Activated naive CD4-positive, alpha-beta T cell treated with anti-CD3 and anti-CD28 coated beads, Interleukin-2, amount 50 U/mL, for 24 hours (primary cell): ENCODE results near the gene CACFD1.
A peak's percentile ranks its signal among the peaks of the same experiment; 100 is the strongest.

Experiments used
- H3K27ac Mint-ChIP-seq: one replicate; pipeline ENCODE4 v1.8.0; 2021; ENCODE audit warnings: mild to moderate bottlenecking, mixed read lengths
- H3K27me3 Mint-ChIP-seq: one replicate; pipeline ENCODE4 v1.8.0; 2021; ENCODE audit warnings: mixed read lengths
- H3K36me3 Mint-ChIP-seq: one replicate; pipeline ENCODE4 v1.8.0; 2021; ENCODE audit warnings: mixed read lengths
- H3K4me1 Mint-ChIP-seq: one replicate; pipeline ENCODE4 v1.8.0; 2021; ENCODE audit warnings: mixed read lengths
- H3K4me3 Mint-ChIP-seq: one replicate; pipeline ENCODE4 v1.8.0; 2021; ENCODE audit warnings: mild to moderate bottlenecking, mixed read lengths
- H3K9me3 Mint-ChIP-seq: one replicate; pipeline ENCODE4 v1.8.0; 2021; ENCODE audit warnings: mixed read lengths

CACFD1 gene

DNA sequence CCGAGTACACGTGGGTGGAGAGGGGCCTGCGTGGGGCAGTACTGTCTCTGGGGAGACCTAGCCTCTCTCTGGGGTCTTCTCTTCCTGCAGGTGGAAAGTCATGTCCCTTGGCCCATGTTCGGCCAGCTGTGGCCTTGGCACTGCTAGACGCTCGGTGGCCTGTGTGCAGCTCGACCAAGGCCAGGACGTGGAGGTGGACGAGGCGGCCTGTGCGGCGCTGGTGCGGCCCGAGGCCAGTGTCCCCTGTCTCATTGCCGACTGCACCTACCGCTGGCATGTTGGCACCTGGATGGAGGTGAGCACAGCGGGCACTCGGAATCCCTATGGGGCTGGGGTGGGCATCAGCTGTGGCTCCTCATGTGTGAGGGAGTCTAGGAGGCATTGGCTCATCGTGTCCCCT, 5.5 kb upstream of the CACFD1 start:
- Mint-ChIP-seq H3K27ac (no peak overlapping the region), H3K27me3 (no peaks in the 10 kb centered on the region), H3K36me3 (no peaks in the 10 kb centered on the region), H3K9me3 (no peaks in the 10 kb centered on the region), H3K4me3 (no peak overlapping the region), H3K4me1 (no peaks in the 10 kb centered on the region)

DNA sequence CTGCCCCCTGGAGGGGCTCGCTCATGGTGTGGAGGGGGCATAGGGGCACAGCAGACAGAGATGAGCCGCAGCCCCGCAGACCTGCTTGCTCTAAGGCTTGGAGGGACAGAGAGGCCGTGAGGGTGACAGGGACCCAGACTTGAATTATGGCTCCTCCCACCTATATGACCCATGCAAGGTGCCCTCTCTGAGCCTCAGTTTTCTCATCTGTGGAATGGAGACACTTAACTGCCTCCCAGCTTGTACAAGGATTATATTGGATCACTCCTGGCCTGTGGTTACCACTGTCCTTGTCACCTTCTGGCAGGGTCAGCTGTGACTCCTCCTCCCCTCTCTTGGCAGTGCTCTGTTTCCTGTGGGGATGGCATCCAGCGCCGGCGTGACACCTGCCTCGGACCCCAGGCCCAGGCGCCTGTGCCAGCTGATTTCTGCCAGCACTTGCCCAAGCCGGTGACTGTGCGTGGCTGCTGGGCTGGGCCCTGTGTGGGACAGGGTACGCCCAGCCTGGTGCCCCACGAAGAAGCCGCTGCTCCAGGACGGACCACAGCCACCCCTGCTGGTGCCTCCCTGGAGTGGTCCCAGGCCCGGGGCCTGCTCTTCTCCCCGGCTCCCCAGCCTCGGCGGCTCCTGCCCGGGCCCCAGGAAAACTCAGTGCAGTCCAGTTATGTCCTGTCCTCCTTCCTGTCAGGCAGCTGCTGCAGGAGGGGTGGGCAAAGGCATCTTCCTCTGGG, 4.7 kb upstream of the CACFD1 start:
- no peaks in the 10 kb centered on the region for H3K36me3 Mint-ChIP-seq
- H3K27me3 Mint-ChIP-seq = no peaks in the 10 kb centered on the region
- H3K27ac Mint-ChIP-seq = no peak overlapping the region
- H3K4me3 Mint-ChIP-seq = no peak overlapping the region
- H3K4me1 Mint-ChIP-seq = no peaks in the 10 kb centered on the region
- no peaks in the 10 kb centered on the region for H3K9me3 Mint-ChIP-seq

GRCh38 chr9:133455936-133456335, 3.8 kb upstream of the CACFD1 start:
- Mint-ChIP-seq H3K4me1 (no peaks in the 10 kb centered on the region), H3K27ac (no peak overlapping the region), H3K9me3 (no peaks in the 10 kb centered on the region), H3K27me3 (no peaks in the 10 kb centered on the region), H3K36me3 (no peaks in the 10 kb centered on the region), H3K4me3 (no peak overlapping the region)

DNA sequence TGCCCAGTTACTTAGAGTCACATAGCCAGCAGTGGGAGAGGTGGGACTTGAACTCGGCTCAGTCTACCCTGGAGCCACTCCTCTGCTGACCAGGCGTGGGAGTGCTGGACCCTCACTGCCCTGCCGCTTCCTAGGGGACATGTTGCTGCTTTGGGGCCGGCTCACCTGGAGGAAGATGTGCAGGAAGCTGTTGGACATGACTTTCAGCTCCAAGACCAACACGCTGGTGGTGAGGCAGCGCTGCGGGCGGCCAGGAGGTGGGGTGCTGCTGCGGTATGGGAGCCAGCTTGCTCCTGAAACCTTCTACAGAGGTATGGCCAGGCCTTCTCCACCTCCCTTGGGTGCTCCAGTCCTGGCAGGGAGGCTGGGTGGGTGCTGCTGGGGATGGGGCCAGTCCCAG, 3.4 kb upstream of the CACFD1 start:
- H3K4me3 Mint-ChIP-seq = no peak overlapping the region
- no peak overlapping the region for H3K27ac Mint-ChIP-seq
- no peaks in the 10 kb centered on the region for H3K4me1 Mint-ChIP-seq
- no peaks in the 10 kb centered on the region for H3K27me3 Mint-ChIP-seq
- no peaks in the 10 kb centered on the region for H3K9me3 Mint-ChIP-seq
- H3K36me3 Mint-ChIP-seq = no peaks in the 10 kb centered on the region

DNA sequence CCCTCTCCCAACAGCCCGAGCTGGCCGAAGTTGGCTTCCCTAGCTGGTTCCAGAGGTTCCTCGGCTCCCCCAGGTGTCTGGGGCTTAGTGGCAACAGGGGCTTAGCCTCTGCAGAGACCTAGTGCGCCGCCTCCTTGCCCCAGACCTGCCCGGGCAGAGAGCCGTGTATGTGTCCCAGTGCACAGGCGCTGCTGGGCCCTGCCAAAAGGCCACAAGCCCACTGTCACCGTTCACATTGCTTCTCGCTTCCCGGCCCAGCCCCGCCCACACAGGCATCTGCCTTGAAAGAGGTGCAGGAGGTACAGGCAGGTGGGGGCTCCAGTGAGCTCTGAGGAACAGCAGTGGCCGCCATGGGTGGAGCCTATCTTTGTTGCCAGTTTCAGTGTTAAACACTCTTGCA, 2.5 kb upstream of the CACFD1 start:
- H3K27ac Mint-ChIP-seq = no peak overlapping the region
- no peaks in the 10 kb centered on the region for H3K36me3 Mint-ChIP-seq
- no peaks in the 10 kb centered on the region for H3K27me3 Mint-ChIP-seq
- H3K4me3 Mint-ChIP-seq = no peak overlapping the region
- H3K9me3 Mint-ChIP-seq = no peaks in the 10 kb centered on the region
- H3K4me1 Mint-ChIP-seq = no peaks in the 10 kb centered on the region

GRCh38 chr9:133457748-133458147, 2.0 kb upstream of the CACFD1 start:
- Mint-ChIP-seq H3K9me3 (no peaks in the 10 kb centered on the region), H3K4me3 (no peak overlapping the region), H3K27ac (no peak overlapping the region), H3K27me3 (no peaks in the 10 kb centered on the region), H3K4me1 (no peaks in the 10 kb centered on the region), H3K36me3 (no peaks in the 10 kb centered on the region)

- Mint-ChIP-seq H3K27me3 (no peaks in the 10 kb centered on the region), H3K36me3 (no peaks in the 10 kb centered on the region), H3K4me1 (no peaks in the 10 kb centered on the region), H3K9me3 (no peaks in the 10 kb centered on the region), H3K27ac (no peak overlapping the region), H3K4me3 (peak overlapping the region; percentile 88)
Measured at GRCh38 chr9:133458643-133459312, 1.0 kb upstream of the CACFD1 start.

GRCh38 chr9:133460405-133461175, 812 bp downstream of the CACFD1 start:
- H3K9me3 Mint-ChIP-seq = no peaks in the 10 kb centered on the region
- peak overlapping the region; percentile 71 for H3K4me3 Mint-ChIP-seq
- no peaks in the 10 kb centered on the region for H3K4me1 Mint-ChIP-seq
- H3K27me3 Mint-ChIP-seq = no peaks in the 10 kb centered on the region
- H3K36me3 Mint-ChIP-seq = no peaks in the 10 kb centered on the region
- peak overlapping the region; percentile 72 for H3K27ac Mint-ChIP-seq

- H3K27ac Mint-ChIP-seq = no peak overlapping the region
- no peak overlapping the region for H3K4me3 Mint-ChIP-seq
Measured at GRCh38 chr9:133461975-133462374, 2.2 kb downstream of the CACFD1 start.

DNA sequence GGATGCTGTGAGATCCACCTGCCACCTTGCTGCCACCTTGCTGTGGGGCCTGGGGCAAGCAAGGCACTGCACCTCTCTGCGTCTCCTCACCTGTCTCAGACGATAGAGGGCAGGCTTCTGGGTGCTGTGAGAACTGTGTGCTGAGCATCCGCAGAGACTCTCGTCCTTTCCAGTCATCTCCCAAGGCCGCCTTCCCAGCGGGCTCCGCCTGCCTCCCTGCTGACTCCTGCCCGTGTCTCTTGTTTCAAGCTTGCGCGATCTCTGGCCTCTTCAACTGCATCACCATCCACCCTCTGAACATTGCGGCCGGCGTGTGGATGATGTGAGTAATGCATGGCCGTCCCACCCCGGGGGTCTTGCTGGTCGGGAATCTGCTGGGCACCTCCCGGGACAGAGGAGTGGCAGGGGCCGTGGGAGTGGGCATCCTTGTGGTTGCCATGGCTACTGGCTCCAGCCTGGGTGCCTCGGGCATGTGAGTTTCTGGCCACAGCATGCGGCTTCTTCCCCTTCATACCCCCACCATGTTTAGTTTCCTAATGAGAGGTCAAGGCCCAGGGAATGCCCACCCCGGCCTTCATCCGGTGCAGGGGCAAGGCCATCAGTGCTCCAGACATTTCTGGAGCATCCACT, 3.6 kb downstream of the CACFD1 start:
- no peaks in the 10 kb centered on the region for H3K36me3 Mint-ChIP-seq
- H3K4me1 Mint-ChIP-seq = no peaks in the 10 kb centered on the region
- no peak overlapping the region for H3K4me3 Mint-ChIP-seq
- H3K27me3 Mint-ChIP-seq = no peaks in the 10 kb centered on the region
- no peaks in the 10 kb centered on the region for H3K9me3 Mint-ChIP-seq
- H3K27ac Mint-ChIP-seq = no peak overlapping the region

More at GRCh38 chr9:133461975-133462374, 2.2 kb downstream of the CACFD1 start:
- Mint-ChIP-seq H3K36me3 (no peaks in the 10 kb centered on the region), H3K9me3 (no peaks in the 10 kb centered on the region), H3K4me1 (no peaks in the 10 kb centered on the region), H3K27me3 (no peaks in the 10 kb centered on the region)

GRCh38 chr9:133463864-133464615, 4.3 kb downstream of the CACFD1 start:
- no peaks in the 10 kb centered on the region for H3K36me3 Mint-ChIP-seq
- H3K4me3 Mint-ChIP-seq = no peak overlapping the region
- H3K9me3 Mint-ChIP-seq = no peaks in the 10 kb centered on the region
- no peaks in the 10 kb centered on the region for H3K4me1 Mint-ChIP-seq
- H3K27me3 Mint-ChIP-seq = no peaks in the 10 kb centered on the region
- no peak overlapping the region for H3K27ac Mint-ChIP-seq

DNA sequence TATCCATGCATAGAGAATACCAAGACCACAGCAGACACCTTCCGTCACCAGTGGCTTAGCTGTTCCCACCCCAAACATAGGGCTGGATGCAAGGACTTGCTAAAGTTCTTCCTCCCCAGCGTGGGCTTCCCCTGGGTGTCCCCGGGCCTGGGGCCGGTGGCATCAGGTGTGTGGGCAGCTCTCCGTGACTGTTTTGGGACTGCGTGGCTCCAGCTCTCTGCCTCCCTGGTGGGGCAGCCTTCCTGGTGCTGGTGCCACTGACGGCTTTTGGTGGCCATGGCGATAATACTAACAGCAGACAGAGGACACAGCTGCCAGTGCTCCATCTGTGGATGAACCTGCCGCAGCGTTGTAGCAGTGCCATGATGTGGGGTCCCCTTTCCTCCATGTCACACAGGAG, 4.9 kb downstream of the CACFD1 start:
- no peak overlapping the region for H3K27ac Mint-ChIP-seq
- H3K9me3 Mint-ChIP-seq = no peaks in the 10 kb centered on the region
- H3K27me3 Mint-ChIP-seq = no peaks in the 10 kb centered on the region
- H3K4me3 Mint-ChIP-seq = no peak overlapping the region
- no peaks in the 10 kb centered on the region for H3K4me1 Mint-ChIP-seq
- H3K36me3 Mint-ChIP-seq = no peaks in the 10 kb centered on the region

DNA sequence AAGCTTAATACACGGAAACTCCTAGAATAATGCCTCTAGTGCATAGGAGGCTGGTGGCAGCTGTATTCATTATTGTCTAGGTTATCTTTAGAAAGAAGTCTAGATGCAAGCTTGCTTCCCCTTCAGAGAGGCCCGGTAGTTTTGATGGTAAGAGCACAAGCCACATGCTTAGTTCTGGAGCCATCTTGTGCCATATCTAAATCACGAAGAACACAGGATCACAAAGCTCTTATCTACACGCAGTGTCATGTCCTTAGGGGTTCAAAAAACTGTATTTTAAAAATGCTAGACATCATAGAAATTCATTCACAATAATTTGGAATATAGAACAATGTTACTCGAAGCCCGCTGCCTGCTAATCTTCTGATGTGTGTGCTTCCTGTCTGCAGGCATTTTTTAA, 6.2 kb downstream of the CACFD1 start:
- Mint-ChIP-seq H3K36me3 (no peaks in the 10 kb centered on the region), H3K9me3 (no peaks in the 10 kb centered on the region), H3K4me3 (no peak overlapping the region), H3K27ac (no peak overlapping the region), H3K27me3 (no peaks in the 10 kb centered on the region), H3K4me1 (no peaks in the 10 kb centered on the region)

GRCh38 chr9:133467101-133467500, 7.3 kb downstream of the CACFD1 start:
- no peaks in the 10 kb centered on the region for H3K9me3 Mint-ChIP-seq
- no peaks in the 10 kb centered on the region for H3K27me3 Mint-ChIP-seq
- H3K36me3 Mint-ChIP-seq = no peaks in the 10 kb centered on the region
- no peak overlapping the region for H3K4me3 Mint-ChIP-seq
- H3K27ac Mint-ChIP-seq = no peak overlapping the region
- H3K4me1 Mint-ChIP-seq = no peaks in the 10 kb centered on the region

DNA sequence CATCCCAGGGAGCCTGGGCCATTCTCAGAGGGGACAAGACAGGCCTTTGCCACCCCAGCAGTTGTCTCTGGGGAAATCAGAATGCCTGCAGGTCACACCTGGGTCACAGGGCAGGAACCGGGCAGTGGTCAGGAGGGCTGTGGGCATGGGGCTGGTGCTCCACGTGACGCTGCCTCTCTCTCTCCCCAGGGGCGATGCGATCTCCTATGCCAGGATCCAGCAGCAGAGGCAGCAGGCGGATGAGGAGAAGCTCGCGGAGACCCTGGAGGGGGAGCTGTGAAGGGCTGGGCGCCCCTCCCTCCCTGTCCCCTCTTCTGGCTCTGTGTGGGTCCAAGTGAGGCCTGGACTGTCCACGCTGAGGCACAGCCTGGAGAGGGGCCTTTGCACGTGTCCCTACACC, 8.6 kb downstream of the CACFD1 start:
- no peaks in the 10 kb centered on the region for H3K27me3 Mint-ChIP-seq
- no peaks in the 10 kb centered on the region for H3K36me3 Mint-ChIP-seq
- H3K4me3 Mint-ChIP-seq = no peak overlapping the region
- no peaks in the 10 kb centered on the region for H3K4me1 Mint-ChIP-seq
- H3K27ac Mint-ChIP-seq = no peak overlapping the region
- no peaks in the 10 kb centered on the region for H3K9me3 Mint-ChIP-seq
